Glomerular endothelial cell (primary cell): ENCODE data around the gene CYSLTR2. TPM values are rescaled to one million over a fixed set of nuclear protein-coding genes. Genes with fewer than 3 reads are reported as not detected.
"Not testable (repeated sequence)": the region's sequence is repeated elsewhere in the genome, so short reads cannot be mapped to it uniquely, and the experiment has no call there.

Experiments
- DNase-seq: peaks from one replicate; pipeline ENCODE4 v3.0.0-alpha.2; 2011; ENCODE audit warnings: low read depth, low spot score; ENCODE audit errors: extremely low read depth
- total RNA-seq: library from RNA; depleted of rRNA; stranded (reverse); fragments of >200 nt; gene quantifications from 2 replicates; pipeline ENCODE4 v1.2.3, GENCODE V29; 2015

Gene CYSLTR2
- total RNA-seq, 1 donor from 2014 or later, result 0.18 TPM

DNA sequence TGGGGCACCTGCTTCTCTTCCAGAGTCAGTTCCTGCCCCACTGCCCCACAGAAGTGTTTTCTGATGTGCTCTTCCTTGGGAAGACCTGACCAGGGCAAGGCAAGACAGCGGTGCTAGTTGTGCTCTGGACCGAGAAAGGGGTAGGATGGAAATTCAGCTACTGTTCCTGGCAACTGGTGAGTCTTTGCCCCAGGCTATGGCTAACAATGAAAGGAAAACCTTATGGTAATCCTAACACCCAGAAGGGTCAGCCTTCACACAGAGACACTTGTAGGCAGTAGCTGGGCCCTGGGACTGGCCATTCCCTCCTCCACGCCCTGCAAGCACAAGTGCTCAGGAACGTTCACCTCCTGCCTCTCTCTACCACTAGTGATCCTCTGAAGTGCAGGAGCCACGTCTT lies 9.6 kb upstream of the CYSLTR2 start:
- DNase-seq, result no peak

DNA sequence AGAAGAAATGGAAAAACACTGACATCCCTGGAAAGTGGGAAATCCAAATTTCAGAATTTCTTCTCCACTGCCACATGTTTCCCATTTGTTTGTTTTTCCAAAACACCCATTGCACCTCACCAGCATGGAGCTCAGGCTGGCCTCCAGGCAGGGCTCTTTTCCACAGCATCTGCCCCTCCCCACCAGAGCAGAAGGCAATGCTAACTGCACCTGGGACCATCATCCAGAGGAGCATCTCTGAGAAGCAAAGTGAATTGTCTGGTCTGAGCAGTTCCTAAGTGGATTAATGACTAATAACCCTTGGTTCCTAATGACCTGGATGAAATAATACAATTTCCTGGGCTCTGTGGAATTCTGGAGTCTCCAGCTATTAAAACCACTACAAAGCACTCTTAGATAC lies 8.8 kb upstream of the CYSLTR2 start:
- no peak for DNase-seq

DNA sequence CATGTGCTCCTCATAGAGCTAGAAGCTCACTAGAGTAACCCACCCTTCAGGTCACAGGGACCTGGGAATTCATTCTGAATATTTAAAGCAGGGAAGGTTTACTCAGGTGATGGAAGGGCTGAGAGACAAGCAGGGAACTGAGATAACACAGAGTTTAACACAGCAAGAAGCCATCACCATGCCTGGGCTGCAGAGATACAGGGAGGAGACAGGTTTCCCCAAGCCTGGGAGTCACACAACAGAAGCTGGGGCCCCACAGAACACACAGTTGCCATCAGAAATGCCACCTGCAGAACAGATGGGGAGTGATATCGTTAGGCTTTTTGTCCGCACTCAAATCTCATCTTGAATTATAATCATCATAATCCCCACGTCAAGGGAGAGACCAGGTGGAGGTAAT lies 7.9 kb upstream of the CYSLTR2 start:
- DNase-seq, result no peak

DNA sequence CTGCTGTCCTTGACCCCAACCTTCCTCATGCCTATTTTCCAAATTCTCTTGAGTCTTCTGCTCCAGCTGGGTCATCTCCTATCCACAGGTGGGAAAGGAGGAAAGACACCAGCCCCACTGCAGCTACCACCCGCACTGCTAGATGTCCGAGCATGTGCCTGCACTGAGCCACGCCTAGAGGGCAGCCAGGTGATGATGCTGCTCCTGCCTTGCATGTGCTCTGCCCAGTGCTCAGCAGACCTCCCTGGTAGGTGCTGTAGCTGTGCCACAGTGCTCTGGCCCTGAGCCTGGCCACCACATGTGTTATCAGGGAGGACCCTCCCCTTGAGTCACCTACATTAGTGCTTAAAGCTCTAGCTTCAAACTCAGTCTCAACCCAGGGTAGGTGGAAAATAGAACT lies 6.9 kb upstream of the CYSLTR2 start:
- no peak for DNase-seq

DNA sequence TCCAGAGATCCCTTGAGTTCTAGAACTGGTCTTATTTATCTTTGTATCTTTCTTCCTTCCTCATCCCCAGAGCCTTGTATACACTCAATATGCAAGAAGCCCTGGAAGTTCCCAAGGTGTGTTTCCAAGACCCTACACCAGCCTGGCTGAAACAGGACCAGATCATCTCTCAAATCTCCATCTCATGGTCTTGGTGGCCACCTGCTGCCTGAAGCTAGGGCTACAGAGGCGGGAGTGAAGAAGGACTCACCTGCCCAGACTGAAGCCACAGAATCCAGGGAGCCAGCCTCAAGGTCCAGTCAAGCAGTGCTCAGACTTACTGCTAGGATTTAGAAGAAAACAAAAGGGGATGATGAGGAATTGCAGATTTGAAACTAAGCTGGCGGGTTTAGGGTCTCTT lies 6.1 kb upstream of the CYSLTR2 start:
- DNase-seq, result no peak

DNA sequence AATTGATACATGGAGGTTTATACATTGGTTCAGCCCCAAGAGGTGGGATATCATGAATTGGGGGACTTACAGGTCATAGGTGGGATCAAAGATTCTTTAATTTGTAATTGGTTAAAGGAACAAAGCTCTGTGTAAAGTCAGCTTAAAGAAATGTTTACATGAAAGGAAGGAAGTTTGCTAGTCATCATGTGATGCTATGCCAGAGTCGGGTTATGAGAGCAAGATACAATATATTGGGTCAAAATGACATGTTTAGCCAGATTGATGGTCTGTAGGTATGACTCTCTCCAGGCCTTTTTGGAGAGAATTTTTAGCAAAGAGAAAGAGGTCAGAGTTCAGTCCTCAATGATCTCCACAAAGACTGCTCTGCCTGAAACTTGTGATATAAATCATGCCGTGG lies 5.3 kb upstream of the CYSLTR2 start:
- no peak for DNase-seq

DNA sequence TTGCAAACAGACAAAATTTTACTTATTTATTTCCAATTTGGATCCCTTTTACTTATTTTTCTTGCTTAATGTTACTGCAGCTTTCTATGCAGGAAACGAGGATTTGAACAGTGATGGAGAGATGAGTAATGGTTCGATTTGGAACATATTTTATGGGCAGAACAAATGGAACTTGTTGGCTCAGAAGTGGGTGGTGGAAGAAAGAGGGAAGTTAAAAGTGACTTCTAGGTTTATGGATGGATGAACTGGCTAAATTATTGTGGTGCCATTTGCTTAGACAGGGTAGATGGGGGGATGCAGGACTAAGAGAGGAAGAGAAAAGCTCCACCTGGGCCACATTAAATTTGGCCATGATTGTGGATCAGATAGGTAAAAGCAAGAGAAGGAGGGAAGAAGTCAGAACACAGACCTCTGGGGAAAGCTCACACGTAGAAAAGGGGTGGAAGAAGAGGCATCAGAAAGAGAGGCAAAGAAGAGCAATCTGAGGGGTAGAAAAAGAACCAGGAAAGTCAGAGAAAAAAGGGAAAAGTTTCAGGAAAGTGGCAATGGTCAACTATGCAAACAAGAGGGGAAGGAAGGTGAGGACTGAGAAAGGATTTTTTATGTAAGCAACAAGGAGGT lies 768 bp upstream of the CYSLTR2 start:
- no peak for DNase-seq

DNA sequence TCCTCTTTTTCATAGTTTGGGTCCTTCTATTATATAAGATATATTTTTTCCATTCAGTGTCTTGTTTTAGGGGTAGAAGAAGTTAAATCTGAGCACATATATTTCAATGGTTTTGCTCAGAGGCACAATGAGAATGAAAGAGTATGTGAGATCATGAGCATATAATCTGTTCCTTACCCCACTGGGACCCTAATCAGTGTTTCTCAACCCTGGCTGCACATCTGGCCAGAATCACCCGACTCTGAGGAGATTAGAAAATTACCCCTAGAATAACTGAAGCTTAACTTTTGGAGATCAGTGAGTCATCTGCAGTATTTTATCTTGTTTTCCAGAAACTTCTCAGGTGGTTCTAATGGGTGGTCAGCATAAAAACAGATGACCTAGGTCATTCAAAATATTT lies 782 bp downstream of the CYSLTR2 start:
- DNase-seq, result no peak

DNA sequence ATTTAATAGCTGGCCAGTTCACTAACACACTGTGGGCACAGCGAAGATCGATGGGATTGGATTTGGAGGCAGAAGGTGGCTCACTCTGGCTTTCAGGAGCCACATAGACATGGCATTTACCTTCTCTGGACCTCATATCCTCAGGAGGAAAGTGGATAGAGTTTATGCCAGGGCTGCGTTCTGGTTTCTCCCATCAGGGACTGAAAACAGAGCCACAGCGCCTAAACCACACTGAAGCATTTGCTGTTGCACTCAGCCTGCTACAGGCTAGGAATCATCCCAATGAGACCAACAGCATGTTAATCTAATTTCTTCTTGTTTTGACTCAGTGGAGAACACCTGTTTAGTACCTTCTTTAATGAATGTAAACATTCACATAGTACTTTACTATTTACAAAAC lies 1.6 kb downstream of the CYSLTR2 start:
- DNase-seq, result no peak

DNA sequence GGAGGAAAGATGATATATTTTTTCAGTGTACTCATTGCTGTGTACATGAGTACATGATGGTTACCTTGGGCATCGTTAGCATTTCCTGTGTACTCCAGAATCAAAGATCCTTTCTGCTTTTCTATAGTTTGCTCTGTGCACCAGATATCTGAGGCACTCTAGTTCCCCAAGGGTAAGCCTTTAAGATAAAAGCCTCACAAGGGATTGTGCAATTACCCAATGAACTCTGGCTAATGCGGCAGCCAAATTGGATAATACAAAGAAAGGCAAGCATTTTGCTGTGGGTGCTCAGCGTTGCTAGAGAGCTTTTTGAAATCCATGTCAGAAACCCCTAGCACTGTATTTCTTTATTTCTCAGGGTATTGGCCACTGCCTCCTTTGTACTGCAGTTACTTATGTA lies 2.9 kb downstream of the CYSLTR2 start:
- DNase-seq, result no peak

DNA sequence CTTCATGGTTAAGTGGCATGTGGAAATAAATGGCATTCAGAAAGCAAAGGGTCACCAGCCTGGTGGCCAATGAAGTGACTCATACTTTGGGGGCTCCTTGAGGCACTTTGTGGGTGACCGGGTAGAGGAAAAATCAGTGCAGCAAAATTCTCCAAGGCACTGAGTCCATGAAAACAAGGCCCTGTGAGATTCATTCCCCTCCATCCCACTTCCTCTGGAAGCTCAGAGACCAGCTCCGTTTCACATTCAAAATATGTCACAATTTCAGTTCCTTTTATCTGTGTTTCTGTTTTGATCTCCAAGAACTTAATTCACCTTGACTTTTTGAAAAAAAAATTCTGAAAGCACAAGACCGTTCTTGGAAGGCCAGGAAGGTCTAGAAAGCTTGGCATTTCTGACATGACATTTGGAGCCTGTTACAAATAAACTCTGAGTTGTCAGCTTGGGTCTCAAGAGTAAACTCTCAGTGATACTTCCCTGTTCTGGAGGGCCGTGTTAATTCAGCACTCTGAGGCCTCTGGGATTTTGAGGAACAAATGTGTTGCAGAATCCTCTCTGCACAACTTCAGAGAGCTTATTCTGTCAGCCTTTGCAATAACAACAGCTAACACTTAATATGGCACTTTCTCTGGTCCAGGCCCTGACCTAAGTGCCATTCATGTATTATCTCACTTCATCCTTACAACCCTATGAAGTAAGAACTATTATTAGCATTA lies 6.8 kb downstream of the CYSLTR2 start:
- no peak for DNase-seq

DNA sequence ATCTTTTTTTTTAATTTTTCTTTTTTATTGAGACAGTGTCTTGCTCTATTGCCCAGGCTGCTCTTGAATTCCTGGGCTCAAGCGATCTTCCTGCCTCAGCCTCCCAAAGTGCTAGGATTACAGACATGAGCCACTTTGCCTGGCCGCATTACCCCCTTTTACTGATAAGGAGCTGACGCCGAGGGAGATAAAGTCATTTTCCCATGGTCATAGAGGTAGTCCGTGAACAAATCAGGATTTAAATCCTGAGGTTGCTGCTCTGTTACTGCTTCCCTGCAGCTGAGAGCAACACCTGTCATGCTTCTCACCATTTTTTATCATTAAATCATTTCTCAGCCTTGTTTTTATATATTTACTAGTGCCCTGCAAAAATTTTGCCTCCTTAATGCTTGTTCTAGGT lies 7.4 kb downstream of the CYSLTR2 start:
- no peak for DNase-seq

DNA sequence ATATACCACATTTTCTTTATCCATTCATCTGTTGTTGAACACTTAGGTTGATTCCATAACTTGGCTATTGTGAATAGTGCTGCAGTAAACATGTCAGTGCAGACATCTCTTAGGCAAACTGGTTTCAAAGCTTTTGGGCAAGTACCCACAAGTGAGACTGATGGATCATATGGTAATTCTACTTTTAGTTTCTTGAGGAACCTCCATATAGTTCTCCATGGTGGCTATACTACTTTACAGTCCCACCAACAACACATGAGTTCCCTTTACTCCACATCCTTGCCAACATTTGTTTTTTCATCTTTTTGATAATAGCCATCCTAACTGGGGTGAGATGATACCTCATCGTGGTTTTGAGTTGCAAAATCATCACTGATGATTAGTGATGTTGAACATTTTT lies 8.5 kb downstream of the CYSLTR2 start:
- DNase-seq, result no peak

DNA sequence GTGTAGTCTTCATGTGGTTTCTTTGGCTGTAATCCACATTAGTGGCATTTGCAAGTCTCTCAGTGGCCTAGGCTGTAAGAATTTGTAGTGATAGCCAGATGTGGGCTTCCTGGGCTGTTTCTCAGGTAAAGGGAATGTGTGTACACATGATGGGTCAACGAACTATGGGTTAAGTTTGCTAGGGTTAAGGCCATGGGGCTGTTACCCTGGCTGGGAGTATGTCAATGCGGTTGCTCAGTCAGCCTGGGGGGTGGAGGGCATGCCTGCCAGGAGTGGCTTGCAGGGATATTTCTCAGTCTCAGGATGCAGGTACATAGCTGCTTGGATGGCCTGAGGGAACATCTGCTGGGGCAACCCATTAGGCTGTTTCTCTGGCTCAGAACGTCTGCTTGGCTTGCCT lies 13.4 kb downstream of the CYSLTR2 start:
- DNase-seq, result no peak

DNA sequence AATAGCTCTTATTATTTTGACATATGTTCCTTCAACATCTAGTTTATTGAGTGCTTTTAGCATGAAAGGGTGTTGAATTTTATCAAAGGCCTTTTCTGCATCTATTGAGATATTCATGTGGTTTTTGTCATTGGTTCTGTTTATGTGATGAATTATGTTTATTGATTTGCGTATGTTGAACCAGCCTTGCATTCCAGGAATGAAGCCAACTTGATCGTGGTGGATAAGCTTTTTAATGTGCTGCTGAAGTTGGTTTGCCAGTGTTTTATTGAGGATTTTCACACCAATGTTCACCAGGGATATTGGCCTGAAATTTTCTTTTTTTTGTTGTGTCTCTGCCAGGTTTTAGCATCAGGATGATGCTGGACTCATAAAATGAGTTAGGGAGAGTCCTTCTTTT lies 17.7 kb downstream of the CYSLTR2 start:
- not testable (repeated sequence) for DNase-seq

DNA sequence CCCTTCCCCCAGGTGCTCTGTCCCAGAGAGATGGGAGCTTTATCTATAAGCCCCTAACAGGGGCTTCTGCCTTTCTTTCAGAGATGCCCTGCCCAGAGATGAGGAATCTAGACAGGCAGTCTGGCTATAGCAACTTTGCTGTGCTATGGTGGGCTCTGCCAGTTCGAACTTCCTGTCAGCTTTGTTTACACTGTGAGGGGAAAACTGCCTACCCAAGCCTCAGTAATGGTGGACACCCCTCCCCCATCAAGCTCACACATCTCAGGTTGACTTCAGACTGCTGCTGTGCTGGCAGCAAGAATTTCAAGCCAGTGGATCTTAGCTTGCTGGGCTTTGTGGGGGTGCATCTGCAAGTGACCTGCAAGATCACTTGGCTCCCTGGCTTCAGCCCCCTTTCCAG lies 21.5 kb downstream of the CYSLTR2 start:
- no peak for DNase-seq

DNA sequence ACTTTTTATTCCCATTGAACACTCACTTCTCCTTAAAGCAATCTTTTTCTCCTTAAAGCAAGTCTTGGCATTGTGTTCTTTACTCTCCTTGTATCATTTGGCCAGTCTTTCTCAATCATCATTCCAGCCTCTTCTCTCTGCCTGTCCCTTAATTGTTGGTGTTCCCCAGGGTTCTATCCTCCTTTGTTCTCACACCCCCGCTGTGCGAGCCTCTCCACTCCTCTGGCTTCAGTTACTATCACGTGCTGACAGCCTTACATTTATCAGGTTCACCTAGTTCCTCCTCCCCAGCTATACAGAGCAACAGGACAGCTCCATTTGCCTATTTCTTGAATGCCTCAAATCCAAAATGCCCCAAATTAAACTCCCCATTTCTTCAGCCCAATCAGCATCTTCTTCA lies 24.6 kb downstream of the CYSLTR2 start:
- DNase-seq, result no peak

DNA sequence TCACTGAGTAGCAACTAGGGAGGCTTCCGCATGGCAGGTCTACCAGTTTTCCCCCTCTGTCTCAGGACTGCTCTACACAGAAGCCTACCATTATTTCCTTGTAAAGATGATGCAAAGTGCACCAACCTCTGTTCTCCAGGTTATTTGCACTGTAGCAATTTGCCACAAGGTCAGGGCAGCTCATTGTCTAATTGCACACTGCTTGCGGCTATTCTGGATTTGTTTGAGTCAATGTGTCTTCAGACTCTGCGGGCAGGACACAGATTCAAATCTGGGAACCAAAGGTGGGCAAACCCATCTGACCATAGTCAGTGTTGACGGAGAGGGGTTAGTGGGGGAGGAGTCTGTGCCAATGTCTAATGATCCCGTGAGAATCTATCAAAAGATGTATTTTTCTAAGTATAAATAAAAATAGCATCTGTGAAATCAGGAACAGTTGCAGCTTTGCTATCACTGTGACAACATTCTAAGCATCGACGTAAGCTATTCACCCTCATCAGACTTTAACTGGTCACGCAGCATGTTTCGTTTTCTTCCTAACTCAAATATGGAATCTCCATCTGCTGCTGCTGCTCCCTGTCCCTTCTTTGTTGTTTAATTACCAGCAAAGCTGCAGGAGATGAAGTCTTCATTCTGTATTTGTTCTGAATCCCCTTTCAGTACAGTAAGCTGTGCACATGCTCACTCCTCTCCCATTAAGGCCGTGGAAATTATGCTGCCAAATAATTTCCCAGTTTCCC lies 26.4 kb downstream of the CYSLTR2 start:
- DNase-seq, result no peak

DNA sequence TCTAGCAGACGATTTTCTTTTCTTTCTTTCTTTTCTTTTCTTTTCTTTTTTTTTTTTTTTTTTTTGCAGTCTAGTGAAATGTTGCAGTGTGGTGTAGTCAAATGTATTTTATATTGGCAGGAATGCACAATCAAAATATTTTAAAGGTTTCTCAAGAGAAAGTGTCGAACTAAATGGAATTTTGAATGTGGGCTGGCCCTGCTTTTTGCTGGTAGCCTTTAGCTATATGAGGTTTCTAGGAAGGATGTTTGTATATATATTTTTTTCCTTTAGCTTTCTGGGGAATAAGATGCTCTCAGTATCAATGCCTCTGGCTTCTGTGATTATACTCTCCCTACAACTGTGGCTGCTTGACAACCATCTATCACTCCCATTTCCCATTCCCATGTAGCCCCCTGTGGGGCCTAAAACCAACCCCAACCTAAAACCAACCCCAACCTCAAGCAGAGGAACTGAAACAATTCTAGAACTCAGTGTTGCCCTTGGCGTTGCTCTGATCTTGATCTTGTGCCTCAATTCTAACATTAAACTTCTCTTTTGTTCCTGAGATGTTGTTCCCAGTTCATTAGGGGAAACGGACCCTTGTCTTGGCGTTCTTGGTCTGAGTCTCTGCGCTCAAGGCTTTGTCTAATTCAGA lies 27.1 kb downstream of the CYSLTR2 start:
- DNase-seq, result no peak

DNA sequence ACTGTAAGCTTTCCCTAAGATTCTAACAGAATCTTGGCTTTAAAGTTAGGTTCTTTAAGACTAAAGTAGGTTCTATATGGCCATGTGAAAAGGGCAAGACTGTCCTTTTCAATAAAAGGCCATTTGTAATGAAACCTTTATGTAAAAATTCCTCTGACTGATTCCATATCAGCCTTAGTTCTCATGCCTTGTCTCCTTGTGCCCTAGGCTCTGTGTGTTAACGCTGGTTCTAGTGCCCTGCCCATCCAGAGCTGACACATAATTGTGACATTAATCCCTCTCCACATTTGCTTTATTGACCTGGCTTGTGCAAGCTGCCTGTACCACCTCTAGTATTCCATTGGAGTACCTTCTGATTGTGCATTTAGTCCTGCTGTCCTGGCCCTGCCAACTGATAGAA lies 28.2 kb downstream of the CYSLTR2 start:
- no peak for DNase-seq

DNA sequence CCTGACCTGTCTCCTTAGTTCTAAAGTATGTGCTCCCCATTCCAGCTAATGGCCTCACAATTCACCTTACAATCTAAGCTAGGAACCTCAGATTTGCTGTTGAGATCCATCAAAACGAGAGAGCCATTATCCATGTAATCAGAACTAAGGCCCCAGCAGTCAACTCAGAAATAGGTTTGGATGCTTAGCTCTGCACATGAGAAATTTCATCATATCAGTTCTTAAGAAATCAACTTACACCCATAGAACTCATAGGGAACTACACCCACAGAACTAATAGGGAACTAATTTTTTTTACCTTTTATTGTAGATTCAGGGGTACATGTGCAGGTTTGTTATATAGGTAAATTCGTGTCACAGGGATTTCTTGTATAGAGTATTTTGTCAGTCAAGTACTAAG lies 28.7 kb downstream of the CYSLTR2 start:
- no peak for DNase-seq
